ENCODE measurements around the gene GJA9. TPM values are rescaled to one million over a fixed set of nuclear protein-coding genes. Genes with fewer than 3 reads are reported as not detected.

GJA9 gene
- polyA plus RNA-seq, 2 donors: 0.32 to 0.86 TPM

DNA sequence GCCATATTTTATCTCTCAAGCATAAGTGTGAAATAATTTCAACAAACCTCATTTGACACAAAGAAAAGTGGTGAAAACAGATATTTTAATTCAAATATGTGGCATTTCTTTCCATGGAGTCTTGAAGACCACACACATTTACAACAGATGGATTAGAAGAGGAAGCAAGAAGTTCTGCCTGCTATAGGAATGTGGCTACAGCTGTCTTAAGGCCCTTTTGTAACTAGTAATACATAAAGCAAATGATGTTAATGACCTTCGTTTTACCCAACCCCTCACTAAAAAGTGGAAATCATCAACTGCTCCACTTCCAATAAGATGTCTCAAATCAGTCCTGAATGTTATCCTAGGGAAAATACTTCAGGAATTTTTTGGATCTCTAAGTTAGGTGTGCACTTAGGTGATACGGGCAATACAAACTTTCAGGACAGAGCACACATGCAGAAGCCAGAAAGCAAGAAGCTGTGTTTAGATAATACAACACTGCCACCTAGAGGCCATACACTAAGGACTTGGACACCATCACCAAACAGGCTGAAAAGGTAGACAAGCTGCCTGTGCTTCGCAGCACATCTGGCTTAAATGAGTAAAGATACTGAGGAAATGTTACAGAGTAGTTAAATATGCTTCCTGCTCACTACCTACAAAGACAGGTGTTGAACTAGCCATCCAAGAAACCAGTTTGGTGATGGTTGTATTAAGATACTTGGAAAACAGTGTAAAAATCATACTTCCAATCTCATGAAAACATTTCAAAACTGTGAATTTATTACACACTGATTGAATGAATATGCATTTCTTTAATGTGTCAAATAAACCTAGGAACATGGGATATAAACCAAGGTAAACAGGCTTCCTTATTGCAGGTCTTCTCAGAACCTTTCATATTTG lies 46.2 kb downstream of the GJA9 start:
- WGBS, 2 donors: 24 to 28% methylated on average over 3 of the region's 3 CpGs
- Histone ChIP-seq H3K27ac (ENCODE audit: low read depth in 2 of 2, low read length in 1 of 2) (no peak overlapping the region), H3K4me1 (ENCODE audit: control insufficient read depth in 2 of 2, insufficient read depth in 2 of 2, low read length in 1 of 2) (no peaks in the 10 kb centered on the region), H3K36me3 (ENCODE audit: control insufficient read depth in 2 of 2, insufficient read depth in 2 of 2, low read length in 1 of 2) (peaks cover 6 to 11% of the 10 kb centered on the region in 2 donors), H3K27me3 (ENCODE audit: control insufficient read depth in 1 of 2, insufficient read depth in 2 of 2, low read length in 2 of 2) (no peaks in the 10 kb centered on the region), H3K4me3 (ENCODE audit: low read depth in 1 of 2, low read length in 2 of 2) (no peak overlapping the region), H3K9me3 (ENCODE audit: control insufficient read depth in 2 of 2, insufficient read depth in 1 of 2, low read depth in 1 of 2, low read length in 1 of 2) (no peaks in the 10 kb centered on the region)

DNA sequence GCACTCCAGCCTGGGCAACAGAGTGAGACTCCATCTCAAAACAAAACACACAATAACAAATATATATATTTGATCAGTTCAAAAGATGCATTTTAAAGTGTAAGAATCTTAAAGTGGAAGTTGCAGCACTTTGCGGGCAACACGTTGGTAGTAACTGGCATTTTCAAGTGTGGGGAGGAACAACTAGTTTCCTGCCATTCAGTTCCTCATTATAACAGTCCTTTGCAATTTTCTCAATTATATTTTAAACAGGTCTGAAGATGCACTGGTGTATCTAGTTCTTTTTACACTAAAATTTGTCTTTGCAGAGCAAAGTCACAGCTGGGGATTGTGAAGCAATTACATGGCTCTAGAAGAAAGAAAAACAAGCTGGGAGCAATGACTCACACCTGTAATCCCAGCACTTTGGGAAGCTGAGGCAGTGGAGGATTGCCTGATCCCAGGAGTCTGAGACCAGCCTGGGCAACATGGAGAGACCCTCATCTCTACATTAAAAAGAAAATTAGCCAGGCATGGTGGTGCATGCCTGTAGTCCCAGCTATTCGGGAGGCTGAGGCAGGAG lies 47.1 kb downstream of the GJA9 start:
- no peaks in the 10 kb centered on the region for H3K4me1 ChIP-seq (ENCODE audit: control insufficient read depth in 2 of 2, insufficient read depth in 2 of 2, low read length in 1 of 2)
- H3K4me3 ChIP-seq (ENCODE audit: low read depth in 1 of 2, low read length in 2 of 2): no peak overlapping the region
- H3K36me3 ChIP-seq (ENCODE audit: control insufficient read depth in 2 of 2, insufficient read depth in 2 of 2, low read length in 1 of 2): peaks cover 4 to 9% of the 10 kb centered on the region in 2 donors
- no peaks in the 10 kb centered on the region for H3K9me3 ChIP-seq (ENCODE audit: control insufficient read depth in 2 of 2, insufficient read depth in 1 of 2, low read depth in 1 of 2, low read length in 1 of 2)
- 84 to 90% methylated on average over 3 of the region's 3 CpGs for WGBS, 2 donors
- no peaks in the 10 kb centered on the region for H3K27me3 ChIP-seq (ENCODE audit: control insufficient read depth in 1 of 2, insufficient read depth in 2 of 2, low read length in 2 of 2)
- H3K27ac ChIP-seq (ENCODE audit: low read depth in 2 of 2, low read length in 1 of 2): no peak overlapping the region

DNA sequence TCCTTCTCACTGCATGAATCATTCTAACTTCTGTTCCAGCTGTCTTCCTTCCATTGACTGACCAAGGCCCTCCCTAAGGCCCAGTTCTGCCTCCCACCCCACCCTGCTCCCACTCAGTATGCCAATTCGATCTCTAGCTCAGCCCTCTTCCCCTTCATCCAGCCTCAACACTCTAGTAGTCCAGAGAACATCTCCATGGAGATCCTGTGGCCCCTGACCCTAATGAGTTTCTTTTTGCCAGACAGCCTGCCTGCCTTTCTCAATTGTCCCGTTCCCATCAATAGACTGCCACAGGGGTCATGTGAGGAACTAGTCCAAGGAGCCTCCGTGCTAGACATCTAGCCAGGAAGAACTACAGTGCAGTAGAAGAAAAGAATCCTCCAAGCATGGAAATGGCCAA lies 48.2 kb downstream of the GJA9 start:
- Histone ChIP-seq H3K4me3 (ENCODE audit: low read depth in 1 of 2, low read length in 2 of 2) (no peak overlapping the region), H3K9me3 (ENCODE audit: control insufficient read depth in 2 of 2, insufficient read depth in 1 of 2, low read depth in 1 of 2, low read length in 1 of 2) (no peaks in the 10 kb centered on the region), H3K4me1 (ENCODE audit: control insufficient read depth in 2 of 2, insufficient read depth in 2 of 2, low read length in 1 of 2) (no peaks in the 10 kb centered on the region), H3K27ac (ENCODE audit: low read depth in 2 of 2, low read length in 1 of 2) (no peak overlapping the region), H3K27me3 (ENCODE audit: control insufficient read depth in 1 of 2, insufficient read depth in 2 of 2, low read length in 2 of 2) (no peaks in the 10 kb centered on the region), H3K36me3 (ENCODE audit: control insufficient read depth in 2 of 2, insufficient read depth in 2 of 2, low read length in 1 of 2) (no peaks in the 10 kb centered on the region)
- WGBS, 2 donors: 59 to 69% methylated on average over 3 of the region's 3 CpGs

DNA sequence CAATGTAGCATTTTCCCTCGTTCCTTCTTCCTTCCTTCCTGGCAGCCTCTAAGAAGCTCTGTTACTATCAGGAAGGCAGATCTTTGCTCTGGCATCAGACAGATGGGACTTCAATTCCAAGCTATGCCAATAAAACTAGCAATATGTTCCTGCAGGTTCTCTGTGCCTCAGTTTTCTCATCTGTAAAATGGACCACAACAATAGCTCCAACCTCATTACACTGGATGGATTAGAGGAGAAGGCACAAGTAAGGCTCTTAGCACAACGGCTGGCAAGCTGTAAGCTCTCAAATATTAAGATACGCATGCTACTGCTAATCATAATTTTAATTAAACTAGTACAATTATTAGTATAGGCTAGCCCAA lies 49.0 kb downstream of the GJA9 start:
- no peaks in the 10 kb centered on the region for H3K36me3 ChIP-seq (ENCODE audit: control insufficient read depth in 2 of 2, insufficient read depth in 2 of 2, low read length in 1 of 2)
- H3K9me3 ChIP-seq (ENCODE audit: control insufficient read depth in 2 of 2, insufficient read depth in 1 of 2, low read depth in 1 of 2, low read length in 1 of 2): no peaks in the 10 kb centered on the region
- H3K4me3 ChIP-seq (ENCODE audit: low read depth in 1 of 2, low read length in 2 of 2): no peak overlapping the region
- H3K27ac ChIP-seq (ENCODE audit: low read depth in 2 of 2, low read length in 1 of 2): no peak overlapping the region
- H3K4me1 ChIP-seq (ENCODE audit: control insufficient read depth in 2 of 2, insufficient read depth in 2 of 2, low read length in 1 of 2): no peaks in the 10 kb centered on the region
- H3K27me3 ChIP-seq (ENCODE audit: control insufficient read depth in 1 of 2, insufficient read depth in 2 of 2, low read length in 2 of 2): no peaks in the 10 kb centered on the region
- WGBS, 2 donors: 85 to 90% methylated on average over 3 of the region's 3 CpGs

DNA sequence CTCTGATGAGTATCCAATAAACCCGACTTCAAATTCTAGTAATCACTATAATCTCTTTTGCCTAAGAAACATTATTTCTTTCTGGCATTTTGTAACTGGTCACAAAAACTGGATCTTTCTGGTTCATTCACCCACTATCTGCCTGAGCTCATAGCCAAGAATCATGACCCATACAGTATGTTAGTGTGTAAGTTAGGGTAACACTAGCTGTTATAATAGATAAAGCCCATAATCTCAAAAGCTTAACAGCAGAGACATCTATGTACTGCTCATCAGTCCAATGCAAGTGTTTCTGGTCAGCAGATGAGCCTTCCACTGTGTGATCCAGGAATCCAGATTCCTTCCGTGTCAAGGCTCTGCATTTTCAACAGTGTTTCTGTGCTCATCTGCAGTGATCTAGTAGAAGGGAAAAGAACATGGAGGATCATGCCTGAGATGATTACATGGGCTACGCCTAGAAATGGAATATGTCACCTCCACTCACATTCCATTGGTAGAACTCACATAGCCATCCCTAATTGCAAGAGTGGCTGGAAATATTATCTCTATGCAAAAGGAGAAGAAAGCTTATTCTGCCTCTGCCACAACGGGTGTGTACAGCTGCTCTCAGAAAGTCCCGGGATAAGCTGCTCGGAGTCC lies 49.5 kb downstream of the GJA9 start:
- Histone ChIP-seq H3K27ac (ENCODE audit: low read depth in 2 of 2, low read length in 1 of 2) (no peak overlapping the region), H3K27me3 (ENCODE audit: control insufficient read depth in 1 of 2, insufficient read depth in 2 of 2, low read length in 2 of 2) (no peaks in the 10 kb centered on the region), H3K4me1 (ENCODE audit: control insufficient read depth in 2 of 2, insufficient read depth in 2 of 2, low read length in 1 of 2) (no peaks in the 10 kb centered on the region), H3K36me3 (ENCODE audit: control insufficient read depth in 2 of 2, insufficient read depth in 2 of 2, low read length in 1 of 2) (no peaks in the 10 kb centered on the region), H3K4me3 (ENCODE audit: low read depth in 1 of 2, low read length in 2 of 2) (no peak overlapping the region), H3K9me3 (ENCODE audit: control insufficient read depth in 2 of 2, insufficient read depth in 1 of 2, low read depth in 1 of 2, low read length in 1 of 2) (no peaks in the 10 kb centered on the region)
- WGBS, 2 donors: 81 to 84% methylated on average over 6 of the region's 6 CpGs

DNA sequence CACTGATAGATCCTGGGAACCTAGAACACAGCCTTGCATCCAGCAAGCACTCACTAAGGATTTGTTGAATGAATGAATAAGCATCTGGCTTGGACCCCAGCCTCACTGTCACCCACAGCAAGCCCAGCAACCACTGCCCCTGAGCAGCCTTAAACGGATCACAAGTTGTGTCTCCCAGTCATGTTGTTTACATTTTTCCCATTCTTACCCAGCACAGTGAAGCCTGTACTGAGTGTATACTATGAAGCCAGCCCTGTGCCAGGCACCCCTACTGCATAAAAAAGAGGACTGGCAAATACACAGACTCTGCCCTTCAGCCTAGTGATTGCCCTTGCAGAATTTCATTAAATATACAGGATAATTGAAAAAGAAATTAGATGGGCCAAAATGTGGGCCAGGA lies 52.0 kb downstream of the GJA9 start:
- Histone ChIP-seq H3K36me3 (ENCODE audit: control insufficient read depth in 2 of 2, insufficient read depth in 2 of 2, low read length in 1 of 2) (no peaks in the 10 kb centered on the region), H3K4me3 (ENCODE audit: low read depth in 1 of 2, low read length in 2 of 2) (no peak overlapping the region), H3K27ac (ENCODE audit: low read depth in 2 of 2, low read length in 1 of 2) (no peak overlapping the region), H3K27me3 (ENCODE audit: control insufficient read depth in 1 of 2, insufficient read depth in 2 of 2, low read length in 2 of 2) (no peaks in the 10 kb centered on the region), H3K4me1 (ENCODE audit: control insufficient read depth in 2 of 2, insufficient read depth in 2 of 2, low read length in 1 of 2) (no peaks in the 10 kb centered on the region), H3K9me3 (ENCODE audit: control insufficient read depth in 2 of 2, insufficient read depth in 1 of 2, low read depth in 1 of 2, low read length in 1 of 2) (no peaks in the 10 kb centered on the region)
- WGBS, 2 donors: 38 to 45% methylated on average over 1 of the region's 1 CpG

DNA sequence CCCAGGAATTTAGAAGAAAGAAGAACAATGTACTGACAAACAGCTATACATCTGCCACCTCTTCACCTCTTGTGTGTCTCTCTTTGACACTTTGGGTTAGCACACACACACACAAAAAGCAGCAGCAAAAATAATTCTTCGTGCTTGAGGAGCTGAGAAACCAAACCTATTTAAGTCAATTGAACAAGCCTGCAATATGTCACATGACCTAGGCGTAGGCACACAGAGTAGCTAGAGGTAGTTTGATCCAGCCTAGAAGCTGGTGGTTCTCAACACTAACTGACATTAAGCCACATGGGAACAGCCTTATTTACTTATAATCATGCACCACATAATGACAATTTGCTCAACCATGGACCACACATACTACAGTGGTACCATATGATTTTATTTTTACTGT lies 54.1 kb downstream of the GJA9 start:
- no peaks in the 10 kb centered on the region for H3K27me3 ChIP-seq (ENCODE audit: control insufficient read depth in 1 of 2, insufficient read depth in 2 of 2, low read length in 2 of 2)
- no peak overlapping the region for H3K4me3 ChIP-seq (ENCODE audit: low read depth in 1 of 2, low read length in 2 of 2)
- 71 to 78% methylated on average over 2 of the region's 2 CpGs for WGBS, 2 donors
- H3K27ac ChIP-seq (ENCODE audit: low read depth in 2 of 2, low read length in 1 of 2): no peak overlapping the region
- H3K36me3 ChIP-seq (ENCODE audit: control insufficient read depth in 2 of 2, insufficient read depth in 2 of 2, low read length in 1 of 2): no peaks in the 10 kb centered on the region
- no peaks in the 10 kb centered on the region for H3K9me3 ChIP-seq (ENCODE audit: control insufficient read depth in 2 of 2, insufficient read depth in 1 of 2, low read depth in 1 of 2, low read length in 1 of 2)
- no peaks in the 10 kb centered on the region for H3K4me1 ChIP-seq (ENCODE audit: control insufficient read depth in 2 of 2, insufficient read depth in 2 of 2, low read length in 1 of 2)

DNA sequence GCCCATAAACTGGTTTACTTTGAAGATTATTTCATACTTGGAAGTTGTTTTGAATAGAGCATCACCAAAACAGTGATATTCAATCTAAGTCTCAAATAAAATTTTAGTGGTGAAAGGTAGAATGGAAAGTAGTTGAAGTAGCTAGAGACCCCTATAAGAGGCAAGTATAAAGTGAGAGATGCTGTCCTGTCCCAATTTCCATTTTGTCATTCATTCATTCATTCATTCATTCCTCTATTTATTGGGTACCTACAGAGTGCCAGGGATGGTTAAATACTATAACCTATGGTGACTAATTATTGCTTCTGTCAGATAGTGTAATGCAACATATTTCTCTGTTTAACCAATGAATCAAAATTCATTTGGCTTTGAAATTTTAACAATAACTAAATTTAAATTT lies 54.5 kb downstream of the GJA9 start:
- Histone ChIP-seq H3K27ac (ENCODE audit: low read depth in 2 of 2, low read length in 1 of 2) (no peak overlapping the region), H3K4me1 (ENCODE audit: control insufficient read depth in 2 of 2, insufficient read depth in 2 of 2, low read length in 1 of 2) (no peaks in the 10 kb centered on the region), H3K36me3 (ENCODE audit: control insufficient read depth in 2 of 2, insufficient read depth in 2 of 2, low read length in 1 of 2) (no peaks in the 10 kb centered on the region), H3K4me3 (ENCODE audit: low read depth in 1 of 2, low read length in 2 of 2) (no peak overlapping the region), H3K9me3 (ENCODE audit: control insufficient read depth in 2 of 2, insufficient read depth in 1 of 2, low read depth in 1 of 2, low read length in 1 of 2) (no peaks in the 10 kb centered on the region), H3K27me3 (ENCODE audit: control insufficient read depth in 1 of 2, insufficient read depth in 2 of 2, low read length in 2 of 2) (no peaks in the 10 kb centered on the region)

DNA sequence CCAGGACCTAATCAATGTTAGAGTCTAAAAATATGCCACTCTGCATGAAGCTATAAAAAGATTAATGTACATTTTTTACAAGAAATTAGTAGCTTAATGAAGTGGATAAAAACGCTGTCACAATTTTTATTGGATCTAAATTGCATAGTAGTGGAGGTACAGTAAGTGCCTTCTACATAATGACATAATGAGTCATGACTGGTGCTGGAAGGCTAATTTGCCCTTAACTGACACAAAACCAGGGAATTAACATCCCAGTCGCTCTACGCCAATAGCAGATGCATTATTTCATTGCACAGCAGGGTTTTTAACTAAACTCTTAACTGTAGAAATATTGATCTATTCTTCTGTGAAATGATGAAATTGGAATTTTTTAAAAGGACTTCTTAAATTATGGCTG lies 55.1 kb downstream of the GJA9 start:
- H3K4me1 ChIP-seq (ENCODE audit: control insufficient read depth in 2 of 2, insufficient read depth in 2 of 2, low read length in 1 of 2): no peaks in the 10 kb centered on the region
- 37 to 60% methylated on average over 3 of the region's 3 CpGs for WGBS, 2 donors
- no peaks in the 10 kb centered on the region for H3K36me3 ChIP-seq (ENCODE audit: control insufficient read depth in 2 of 2, insufficient read depth in 2 of 2, low read length in 1 of 2)
- no peak overlapping the region for H3K4me3 ChIP-seq (ENCODE audit: low read depth in 1 of 2, low read length in 2 of 2)
- H3K27me3 ChIP-seq (ENCODE audit: control insufficient read depth in 1 of 2, insufficient read depth in 2 of 2, low read length in 2 of 2): no peaks in the 10 kb centered on the region
- no peaks in the 10 kb centered on the region for H3K9me3 ChIP-seq (ENCODE audit: control insufficient read depth in 2 of 2, insufficient read depth in 1 of 2, low read depth in 1 of 2, low read length in 1 of 2)
- no peak overlapping the region for H3K27ac ChIP-seq (ENCODE audit: low read depth in 2 of 2, low read length in 1 of 2)
